Mesenchymal stem cell (in vitro differentiated cells and primary cell): ENCODE results near the gene AK9.

Experiments used
- DNase-seq: peaks from one replicate; pipeline ENCODE4 v3.0.0-alpha.2; 2013
- H2AFZ ChIP-seq: one replicate; pipeline ENCODE4 v1.6.1; 2013; ENCODE audit warnings: low read depth, mild to moderate bottlenecking, control low read depth, inconsistent platforms, low read length, moderate library complexity
- H2AK5ac ChIP-seq: 2 replicates; pipeline ENCODE4 v1.6.1; 2013; ENCODE audit warnings: low read length, moderate library complexity, mild to moderate bottlenecking, inconsistent platforms; ENCODE audit not compliant: severe bottlenecking
- H2BK120ac ChIP-seq: one replicate; pipeline ENCODE4 v1.6.1; 2013; ENCODE audit warnings: low read depth, mild to moderate bottlenecking, inconsistent platforms, low read length, moderate library complexity
- H2BK12ac ChIP-seq, 2 experiments: one replicate each; pipeline ENCODE4 v1.6.1; 2013; ENCODE audit warnings: inconsistent platforms in 2 of 2, low read length in 2 of 2, mild to moderate bottlenecking in 2 of 2, moderate library complexity in 2 of 2, control low read depth in 1 of 2
- H2BK15ac ChIP-seq: one replicate; pipeline ENCODE4 v1.6.1; 2013; ENCODE audit warnings: mild to moderate bottlenecking, low read depth, inconsistent platforms; ENCODE audit not compliant: poor library complexity, severe bottlenecking
- H2BK5ac ChIP-seq: 2 replicates; pipeline ENCODE4 v1.6.1; 2013; ENCODE audit warnings: low read depth, mild to moderate bottlenecking, low read length, control low read depth, inconsistent platforms; ENCODE audit not compliant: poor library complexity, severe bottlenecking
- H3K14ac ChIP-seq, 2 experiments: one replicate each; pipeline ENCODE4 v1.6.1; 2013; ENCODE audit warnings: inconsistent platforms in 2 of 2, low read length in 2 of 2, control low read depth in 1 of 2, mild to moderate bottlenecking in 1 of 2, moderate library complexity in 1 of 2
- H3K18ac ChIP-seq, 2 experiments: one replicate each; pipeline ENCODE4 v1.6.1; 2013; ENCODE audit warnings: inconsistent platforms in 2 of 2, low read length in 2 of 2, control low read depth in 1 of 2, low read depth in 1 of 2, mild to moderate bottlenecking in 1 of 2
- H3K23ac ChIP-seq, 2 experiments: one replicate each; pipeline ENCODE4 v1.6.1; 2013; ENCODE audit warnings: inconsistent platforms in 2 of 2, low read length in 2 of 2, mild to moderate bottlenecking in 2 of 2, moderate library complexity in 2 of 2, control low read depth in 1 of 2
- H3K27ac ChIP-seq: 2 replicates; pipeline ENCODE4 v1.5.1; 2013; ENCODE audit warnings: mild to moderate bottlenecking, moderate library complexity, low read length, control low read depth, inconsistent platforms; ENCODE audit not compliant: poor library complexity, severe bottlenecking
- H3K27me3 ChIP-seq, 2 experiments: 2 replicates each; pipeline versions ENCODE4 v1.6.1 to v1.7.0; 2013; ENCODE audit warnings: low read length in 2 of 2, mild to moderate bottlenecking in 2 of 2, moderate library complexity in 2 of 2, control low read depth in 1 of 2, inconsistent platforms in 1 of 2; ENCODE audit not compliant: control insufficient read depth in 1 of 2, insufficient read depth in 1 of 2
- H3K36me3 ChIP-seq, 2 experiments: 2 replicates each; pipeline versions ENCODE4 v1.6.1 to v1.7.0; 2013; ENCODE audit warnings: low read length in 2 of 2, control low read depth in 1 of 2, inconsistent platforms in 1 of 2, low read depth in 1 of 2, mild to moderate bottlenecking in 1 of 2; ENCODE audit not compliant: insufficient read depth in 2 of 2, control insufficient read depth in 1 of 2
- H3K4ac ChIP-seq, 2 experiments: one replicate each; pipeline ENCODE4 v1.6.1; 2013; ENCODE audit warnings: inconsistent platforms in 2 of 2, low read length in 2 of 2, mild to moderate bottlenecking in 2 of 2, moderate library complexity in 2 of 2, control low read depth in 1 of 2, low read depth in 1 of 2
- H3K4me1 ChIP-seq: 2 replicates; pipeline ENCODE4 v1.6.1; 2013; ENCODE audit warnings: low read depth, low read length, control low read depth; ENCODE audit not compliant: control insufficient read depth, insufficient read depth
- H3K4me2 ChIP-seq: 2 replicates; pipeline ENCODE4 v1.6.1; 2013; ENCODE audit warnings: low read length, mild to moderate bottlenecking, inconsistent platforms; ENCODE audit not compliant: poor library complexity, severe bottlenecking
- H3K4me3 ChIP-seq, 2 experiments: 2 replicates each; pipeline versions ENCODE4 v1.5.1 to v1.7.0; 2013; ENCODE audit warnings: low read length in 2 of 2, mild to moderate bottlenecking in 2 of 2, control low read depth in 1 of 2, low read depth in 1 of 2; ENCODE audit not compliant: insufficient read depth in 1 of 2
- H3K79me1 ChIP-seq: replicated peaks from 2 replicates; pipeline ENCODE4 v1.6.1; 2013; ENCODE audit warnings: mild to moderate bottlenecking, control low read depth, low read length, inconsistent platforms; ENCODE audit not compliant: poor library complexity, severe bottlenecking
- H3K9ac ChIP-seq: 2 replicates; pipeline ENCODE4 v1.7.0; 2013; ENCODE audit warnings: mild to moderate bottlenecking, low read length, moderate library complexity
- H3K9me3 ChIP-seq: 2 replicates; pipeline ENCODE4 v1.7.0; 2013; ENCODE audit warnings: mild to moderate bottlenecking, low read length; ENCODE audit not compliant: control insufficient read depth
- H4K8ac ChIP-seq: one replicate; pipeline ENCODE4 v1.6.1; 2013; ENCODE audit warnings: inconsistent platforms, mild to moderate bottlenecking, low read length, moderate library complexity
- H4K91ac ChIP-seq: one replicate; pipeline ENCODE4 v1.6.1; 2013; ENCODE audit warnings: mild to moderate bottlenecking, low read length, inconsistent platforms
- WGBS: methylation state at CpG from one replicate; pipeline ENCODE4 v1.1.7; 2013; ENCODE audit warnings: mixed read lengths; 5-methylcytosine and 5-hydroxymethylcytosine counted together

Gene AK9

GRCh38 chr6:109715616-109716015, 24.6 kb upstream of the AK9 start:
- WGBS = no CpG with 5 or more reads among the region's 2 CpGs
- H3K14ac ChIP-seq = no peak overlapping the region
- H3K4me1 ChIP-seq = peaks cover 4% of the 10 kb centered on the region
- no peak overlapping the region for H2BK12ac ChIP-seq
- H3K9ac ChIP-seq = no peak overlapping the region
- no peaks in the 10 kb centered on the region for H3K27me3 ChIP-seq
- no peak overlapping the region for H3K18ac ChIP-seq
- H2AFZ ChIP-seq = no peak overlapping the region
- no peak overlapping the region for H2BK5ac ChIP-seq
- no peak overlapping the region for H4K8ac ChIP-seq
- H3K27ac ChIP-seq = no peak overlapping the region
- no peaks in the 10 kb centered on the region for H3K9me3 ChIP-seq
- no peak overlapping the region for H3K4me2 ChIP-seq
- no peak overlapping the region for H2AK5ac ChIP-seq
- H3K79me1 ChIP-seq = peaks cover 18% of the 10 kb centered on the region
- H3K23ac ChIP-seq = no peak overlapping the region
- DNase-seq = no peak
- H2BK15ac ChIP-seq = no peak overlapping the region
- H3K4me3 ChIP-seq = no peak overlapping the region
- no peak overlapping the region for H2BK120ac ChIP-seq
- peaks cover 12 to 35% of the 10 kb centered on the region in 2 experiments for H3K36me3 ChIP-seq
- H3K4ac ChIP-seq = no peak overlapping the region
- no peak overlapping the region for H4K91ac ChIP-seq

GRCh38 chr6:109714611-109715010, 23.6 kb upstream of the AK9 start:
- no peak overlapping the region for H2BK120ac ChIP-seq
- peaks cover 4% of the 10 kb centered on the region for H3K4me1 ChIP-seq
- no peak for DNase-seq
- no peak overlapping the region for H3K14ac ChIP-seq
- H3K23ac ChIP-seq = no peak overlapping the region
- H3K4me2 ChIP-seq = no peak overlapping the region
- WGBS = 86% methylated on average over 1 of the region's 1 CpG
- H3K27ac ChIP-seq = no peak overlapping the region
- no peak overlapping the region for H4K91ac ChIP-seq
- H3K27me3 ChIP-seq = no peaks in the 10 kb centered on the region
- peaks cover 18% of the 10 kb centered on the region for H3K79me1 ChIP-seq
- H3K9ac ChIP-seq = no peak overlapping the region
- no peaks in the 10 kb centered on the region for H3K9me3 ChIP-seq
- no peak overlapping the region for H2AFZ ChIP-seq
- H3K36me3 ChIP-seq = peaks cover 12 to 35% of the 10 kb centered on the region in 2 experiments
- H4K8ac ChIP-seq = no peak overlapping the region
- H2AK5ac ChIP-seq = no peak overlapping the region
- H2BK12ac ChIP-seq = no peak overlapping the region
- no peak overlapping the region for H2BK15ac ChIP-seq
- H3K18ac ChIP-seq = no peak overlapping the region
- no peak overlapping the region for H2BK5ac ChIP-seq
- no peak overlapping the region for H3K4me3 ChIP-seq
- no peak overlapping the region for H3K4ac ChIP-seq

GRCh38 chr6:109714166-109714565, 23.2 kb upstream of the AK9 start:
- Histone ChIP-seq H3K18ac (no peak overlapping the region), H3K4me2 (no peak overlapping the region), H2BK120ac (no peak overlapping the region), H3K14ac (no peak overlapping the region), H4K8ac (no peak overlapping the region), H2BK15ac (no peak overlapping the region), H2BK5ac (no peak overlapping the region), H2AK5ac (no peak overlapping the region), H3K4ac (no peak overlapping the region), H3K36me3 (peaks cover 8 to 30% of the 10 kb centered on the region in 2 experiments), H3K4me3 (no peak overlapping the region), H3K23ac (no peak overlapping the region), H2AFZ (no peak overlapping the region), H2BK12ac (no peak overlapping the region), H4K91ac (no peak overlapping the region), H3K27me3 (no peaks in the 10 kb centered on the region), H3K9ac (no peak overlapping the region), H3K4me1 (peaks cover 4% of the 10 kb centered on the region), H3K9me3 (no peaks in the 10 kb centered on the region), H3K27ac (no peak overlapping the region), H3K79me1 (peaks cover 18% of the 10 kb centered on the region)
- no peak for DNase-seq
- 100% methylated on average over 2 of the region's 3 CpGs for WGBS

GRCh38 chr6:109713097-109713496, 22.1 kb upstream of the AK9 start:
- Histone ChIP-seq H3K14ac (peak overlapping the region in 1 of 2 experiments; percentile 80), H3K4ac (no peak overlapping the region), H3K36me3 (peaks cover 5 to 26% of the 10 kb centered on the region in 2 experiments), H3K9ac (no peak overlapping the region), H3K4me3 (peak overlapping the region in 1 of 2 experiments; percentile 10), H3K27ac (no peak overlapping the region), H3K4me2 (no peak overlapping the region), H3K79me1 (peaks cover 17% of the 10 kb centered on the region), H2BK5ac (no peak overlapping the region), H4K91ac (no peak overlapping the region), H2BK120ac (no peak overlapping the region), H3K9me3 (no peaks in the 10 kb centered on the region), H2BK12ac (no peak overlapping the region), H2AK5ac (no peak overlapping the region), H3K27me3 (no peaks in the 10 kb centered on the region), H3K18ac (no peak overlapping the region), H3K23ac (no peak overlapping the region), H2AFZ (no peak overlapping the region), H4K8ac (no peak overlapping the region), H2BK15ac (no peak overlapping the region), H3K4me1 (peaks cover 4% of the 10 kb centered on the region)
- no peak for DNase-seq
- WGBS = 90% methylated on average over 8 of the region's 8 CpGs
